ENCODE results near the gene VPS8. TPM values are rescaled to one million over a fixed set of nuclear protein-coding genes. Genes with fewer than 3 reads are reported as not detected.

Gene VPS8
- total RNA-seq, 2 donors from 2014 or later: 39.2 to 52.7 TPM

DNA sequence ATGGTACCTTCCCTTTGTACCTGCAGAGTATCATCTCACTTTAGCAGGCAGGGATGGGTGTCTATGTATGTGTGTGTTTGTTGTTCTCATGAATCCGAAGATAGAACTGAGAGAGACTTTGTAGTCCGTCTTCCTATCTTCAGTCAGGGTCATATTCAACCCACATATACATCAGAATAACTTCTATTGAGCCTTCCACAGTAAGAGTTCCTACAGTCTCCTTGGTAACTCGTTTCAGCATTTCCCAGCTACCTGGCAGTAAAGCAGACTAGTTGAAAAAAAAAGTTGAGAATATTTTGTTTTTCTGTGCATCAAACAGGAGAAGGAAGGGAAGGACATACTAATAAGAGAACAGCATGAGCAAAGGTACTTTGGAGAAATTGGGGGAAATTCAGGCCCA lies 106.8 kb downstream of the VPS8 start:
- no peak overlapping the region for H3K27ac ChIP-seq
- ATAC-seq: no peak
- H3K4me1 ChIP-seq: no peaks in the 10 kb centered on the region
- intact Hi-C loops (cut with DNase I): no loop called here
- 70 to 78% methylated on average over 3 of the region's 3 CpGs for WGBS, 2 donors
- no peaks in the 10 kb centered on the region for H3K9me3 ChIP-seq
- no peak overlapping the region for H3K4me3 ChIP-seq
- peaks cover 3 to 5% of the 10 kb centered on the region in 2 donors for H3K36me3 ChIP-seq (replicated peaks in 1 of 2; ENCODE audit: insufficient read depth in 1 of 2, low read depth in 2 of 2)
- TF ChIP-seq, protein P1, sequence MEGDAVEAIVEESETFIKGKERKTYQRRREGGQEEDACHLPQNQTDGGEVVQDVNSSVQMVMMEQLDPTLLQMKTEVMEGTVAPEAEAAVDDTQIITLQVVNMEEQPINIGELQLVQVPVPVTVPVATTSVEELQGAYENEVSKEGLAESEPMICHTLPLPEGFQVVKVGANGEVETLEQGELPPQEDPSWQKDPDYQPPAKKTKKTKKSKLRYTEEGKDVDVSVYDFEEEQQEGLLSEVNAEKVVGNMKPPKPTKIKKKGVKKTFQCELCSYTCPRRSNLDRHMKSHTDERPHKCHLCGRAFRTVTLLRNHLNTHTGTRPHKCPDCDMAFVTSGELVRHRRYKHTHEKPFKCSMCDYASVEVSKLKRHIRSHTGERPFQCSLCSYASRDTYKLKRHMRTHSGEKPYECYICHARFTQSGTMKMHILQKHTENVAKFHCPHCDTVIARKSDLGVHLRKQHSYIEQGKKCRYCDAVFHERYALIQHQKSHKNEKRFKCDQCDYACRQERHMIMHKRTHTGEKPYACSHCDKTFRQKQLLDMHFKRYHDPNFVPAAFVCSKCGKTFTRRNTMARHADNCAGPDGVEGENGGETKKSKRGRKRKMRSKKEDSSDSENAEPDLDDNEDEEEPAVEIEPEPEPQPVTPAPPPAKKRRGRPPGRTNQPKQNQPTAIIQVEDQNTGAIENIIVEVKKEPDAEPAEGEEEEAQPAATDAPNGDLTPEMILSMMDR (IDR thresholded peaks at IDR 0.05): no peak
- no peak for TF ChIP-seq POLR2A (IDR thresholded peaks at IDR 0.05)
- DNase-seq: no peak
- no peaks in the 10 kb centered on the region for H3K27me3 ChIP-seq

DNA sequence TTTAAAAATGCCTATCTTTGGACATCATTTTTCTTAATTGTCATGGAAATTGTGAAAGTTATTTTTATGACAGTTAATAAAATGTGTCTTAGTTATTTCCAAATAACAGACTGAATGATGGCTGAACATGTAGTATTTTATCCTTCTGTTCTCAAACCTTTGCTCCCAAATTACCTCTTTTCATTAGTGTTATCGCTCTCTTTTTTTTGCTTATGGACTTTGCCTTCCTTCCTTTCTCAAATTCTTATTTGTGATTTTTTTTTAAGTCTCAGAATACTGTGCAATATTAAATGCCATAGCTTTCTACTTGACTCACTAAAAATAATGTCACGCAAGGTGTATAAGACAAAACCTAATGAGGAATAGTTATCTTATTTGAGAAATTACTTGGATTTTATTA lies 107.7 kb downstream of the VPS8 start:
- no peaks in the 10 kb centered on the region for H3K9me3 ChIP-seq
- no peak overlapping the region for H3K4me3 ChIP-seq
- H3K27ac ChIP-seq: no peak overlapping the region
- no peak for DNase-seq
- H3K27me3 ChIP-seq: no peaks in the 10 kb centered on the region
- WGBS, 2 donors: 96 to 98% methylated on average over 2 of the region's 2 CpGs
- H3K4me1 ChIP-seq: no peaks in the 10 kb centered on the region
- intact Hi-C loops (cut with DNase I): no loop called here
- no peak for ATAC-seq
- peaks cover 3 to 5% of the 10 kb centered on the region in 2 donors for H3K36me3 ChIP-seq (replicated peaks in 1 of 2; ENCODE audit: insufficient read depth in 1 of 2, low read depth in 2 of 2)
- TF ChIP-seq, protein P1 (IDR thresholded peaks at IDR 0.05): no peak
- TF ChIP-seq POLR2A (IDR thresholded peaks at IDR 0.05): no peak

DNA sequence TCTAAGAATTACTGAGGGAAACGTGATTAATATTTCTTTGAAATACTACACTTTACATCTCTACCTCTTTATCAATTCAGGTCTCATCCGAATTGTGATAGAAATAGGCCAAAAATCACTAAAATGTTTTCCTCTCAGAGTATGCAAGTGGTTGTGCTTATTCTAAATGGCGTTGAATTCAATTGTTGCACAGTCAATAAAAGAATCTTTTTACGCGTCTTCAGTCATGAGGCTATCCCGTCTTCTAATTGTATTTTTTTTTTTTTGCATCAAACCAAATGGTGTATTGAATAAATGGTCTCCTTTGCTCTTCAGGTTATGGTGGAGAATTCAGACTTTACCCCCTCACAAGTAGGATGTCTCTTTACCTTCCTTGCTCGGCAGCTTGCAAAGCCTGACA lies 112.6 kb downstream of the VPS8 start:
- no peaks in the 10 kb centered on the region for H3K27me3 ChIP-seq
- H3K4me1 ChIP-seq: no peaks in the 10 kb centered on the region
- H3K27ac ChIP-seq: no peak overlapping the region
- intact Hi-C loops (cut with DNase I): no loop called here
- DNase-seq: no peak
- H3K4me3 ChIP-seq: no peak overlapping the region
- H3K9me3 ChIP-seq: no peaks in the 10 kb centered on the region
- peaks cover 0 to 3% of the 10 kb centered on the region in 2 donors for H3K36me3 ChIP-seq (replicated peaks in 1 of 2; ENCODE audit: insufficient read depth in 1 of 2, low read depth in 2 of 2)
- TF ChIP-seq, protein P1 (IDR thresholded peaks at IDR 0.05): no peak
- no peak for TF ChIP-seq POLR2A (IDR thresholded peaks at IDR 0.05)
- WGBS, 2 donors: 90 to 93% methylated on average over 7 of the region's 7 CpGs
- no peak for ATAC-seq

DNA sequence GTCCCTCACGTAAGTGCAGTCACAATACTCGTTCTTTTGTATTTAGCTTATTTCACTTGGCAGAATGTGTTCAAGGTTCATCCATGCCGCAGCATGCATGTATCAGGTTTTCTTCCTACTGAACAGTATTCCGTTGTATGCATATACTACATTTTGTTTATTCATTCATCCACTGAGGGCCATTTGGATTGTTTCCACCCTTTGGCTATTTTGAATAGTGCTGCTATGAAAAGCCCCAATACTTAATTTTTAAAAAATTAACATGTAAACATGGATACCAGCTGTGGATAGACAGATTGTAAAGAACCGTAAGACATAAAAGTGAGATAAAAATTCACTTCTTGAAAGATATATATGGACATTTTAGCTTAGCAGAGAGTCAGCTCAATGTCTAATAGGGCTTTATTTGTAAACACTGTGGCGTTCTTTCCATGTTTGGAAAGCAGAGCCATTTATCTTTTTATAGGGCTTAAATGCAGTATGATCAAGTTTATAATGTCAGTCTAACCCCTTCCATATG lies 115.9 kb downstream of the VPS8 start:
- Histone ChIP-seq H3K4me3 (no peak overlapping the region), H3K4me1 (no peaks in the 10 kb centered on the region), H3K36me3 (replicated peaks in 1 of 2; ENCODE audit: insufficient read depth in 1 of 2, low read depth in 2 of 2) (peaks cover 0 to 3% of the 10 kb centered on the region in 2 donors), H3K27me3 (no peaks in the 10 kb centered on the region), H3K27ac (no peak overlapping the region), H3K9me3 (no peaks in the 10 kb centered on the region)
- ATAC-seq: no peak
- intact Hi-C loops (cut with DNase I): no loop called here
- 92 to 95% methylated on average over 6 of the region's 6 CpGs for WGBS, 2 donors
- DNase-seq: no peak
- no peak for TF ChIP-seq POLR2A (IDR thresholded peaks at IDR 0.05)
- TF ChIP-seq, protein P1 (IDR thresholded peaks at IDR 0.05): no peak

DNA sequence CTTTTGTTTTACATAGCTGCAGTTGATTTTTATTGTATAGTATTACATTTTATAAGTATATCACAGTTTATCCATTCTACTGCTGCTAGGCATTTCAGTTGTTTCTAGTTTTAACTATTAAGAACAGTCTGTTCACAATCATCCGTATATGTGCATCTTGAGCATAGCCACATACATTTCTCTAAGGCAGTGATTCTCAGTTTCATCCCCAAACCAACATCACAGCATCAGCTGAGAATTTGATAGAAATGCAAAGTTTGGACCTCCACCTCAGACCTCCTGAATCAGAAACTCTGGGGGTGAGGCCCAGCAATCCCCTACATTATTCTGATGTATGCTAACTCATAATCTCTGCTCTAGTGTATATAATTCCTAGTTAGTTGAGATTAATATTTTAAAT lies 120.8 kb downstream of the VPS8 start:
- intact Hi-C loops (cut with DNase I): no loop called here
- WGBS, 2 donors: 89 to 100% methylated on average over 1 of the region's 1 CpG
- Histone ChIP-seq H3K27me3 (no peaks in the 10 kb centered on the region), H3K4me1 (no peaks in the 10 kb centered on the region), H3K4me3 (no peak overlapping the region), H3K27ac (no peak overlapping the region), H3K9me3 (no peaks in the 10 kb centered on the region), H3K36me3 (replicated peaks in 1 of 2; ENCODE audit: insufficient read depth in 1 of 2, low read depth in 2 of 2) (peaks cover 0 to 3% of the 10 kb centered on the region in 2 donors)
- DNase-seq: no peak
- TF ChIP-seq, protein P1 (IDR thresholded peaks at IDR 0.05): no peak
- no peak for TF ChIP-seq POLR2A (IDR thresholded peaks at IDR 0.05)
- no peak for ATAC-seq

Measured in body of pancreas (tissue), 4 donors.